ENCODE results near the gene DDX3X. TPM values are rescaled to one million over a fixed set of nuclear protein-coding genes. Genes with fewer than 3 reads are reported as not detected.

DDX3X gene
- total RNA-seq, 1 experiment from 2014 or later = 228 TPM

DNA sequence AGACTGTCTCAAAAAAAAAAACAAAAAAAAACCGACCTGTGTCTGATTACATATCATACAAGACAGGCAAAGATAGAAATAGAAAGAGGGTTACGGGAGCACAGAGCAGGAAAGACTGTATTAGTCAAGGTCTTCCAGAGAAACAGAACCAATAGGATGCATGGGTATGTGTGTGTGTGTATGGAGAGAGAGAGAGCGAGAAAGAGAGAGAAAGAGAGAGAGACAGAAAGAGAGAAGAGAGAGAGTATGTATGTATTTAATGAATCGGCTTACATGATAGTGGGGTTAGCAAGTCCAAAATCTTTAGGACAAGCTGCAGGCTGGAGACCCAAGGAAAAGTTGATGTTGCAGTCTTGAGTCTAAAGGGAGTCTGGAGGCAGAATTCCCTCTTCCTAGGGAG, 7.5 kb upstream of the DDX3X start (continued):
- TF ChIP-seq E2F5 (CRISPR knock-in tag; IDR thresholded peaks at IDR 0.05) (no peak), ZBTB21 (CRISPR knock-in tag; IDR thresholded peaks at IDR 0.05; ENCODE audit: borderline replicate concordance) (no peak), KAT7 (CRISPR knock-in tag; IDR thresholded peaks at IDR 0.05; ENCODE audit: borderline replicate concordance) (no peak)

DNA sequence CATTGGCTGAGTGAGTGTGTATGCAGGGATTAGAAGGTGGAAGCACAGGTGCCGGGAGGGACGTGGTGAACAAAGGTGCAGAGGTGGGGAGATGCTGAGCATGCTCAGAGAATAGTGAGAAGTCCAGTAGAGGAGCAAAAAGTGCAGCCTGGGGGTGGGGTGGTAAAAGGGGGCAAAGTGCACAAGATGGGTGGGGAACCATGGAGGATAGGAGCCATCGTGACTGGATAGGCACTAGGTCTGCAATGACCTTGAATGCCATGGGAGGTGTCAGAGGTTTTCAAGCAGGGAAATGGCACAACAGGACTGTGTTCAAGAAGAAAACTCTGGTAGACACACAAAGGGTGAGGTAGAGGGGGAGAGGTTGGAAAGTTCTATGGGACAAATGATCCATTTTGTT, 6.6 kb upstream of the DDX3X start:
- POLR2A ChIA-PET = no interaction called here
- Mint-ChIP-seq H3K9me3 (no peaks in the 10 kb centered on the region), H3K36me3 (no peaks in the 10 kb centered on the region), H3K27me3 (ENCODE audit: low read depth) (no peaks in the 10 kb centered on the region), H3K4me3 (no peak overlapping the region), H3K27ac (no peak overlapping the region), H3K4me1 (peaks cover 30% of the 10 kb centered on the region)
- no peak for DNase-seq (ENCODE audit: low spot score)
- TF ChIP-seq ELF4 (CRISPR knock-in tag; IDR thresholded peaks at IDR 0.05; ENCODE audit: low read depth) (no peak), TP53 (CRISPR knock-in tag; IDR thresholded peaks at IDR 0.05) (no peak), CBFB (CRISPR knock-in tag; IDR thresholded peaks at IDR 0.05; ENCODE audit: low read depth) (no peak), USF2 (CRISPR knock-in tag; IDR thresholded peaks at IDR 0.05) (no peak), TEAD1 (CRISPR knock-in tag; IDR thresholded peaks at IDR 0.05) (no peak), SOX15 (CRISPR knock-in tag; IDR thresholded peaks at IDR 0.05) (no peak), ZNF423 (CRISPR knock-in tag; IDR thresholded peaks at IDR 0.05) (no peak)
- TF ChIP-seq, protein P1, sequence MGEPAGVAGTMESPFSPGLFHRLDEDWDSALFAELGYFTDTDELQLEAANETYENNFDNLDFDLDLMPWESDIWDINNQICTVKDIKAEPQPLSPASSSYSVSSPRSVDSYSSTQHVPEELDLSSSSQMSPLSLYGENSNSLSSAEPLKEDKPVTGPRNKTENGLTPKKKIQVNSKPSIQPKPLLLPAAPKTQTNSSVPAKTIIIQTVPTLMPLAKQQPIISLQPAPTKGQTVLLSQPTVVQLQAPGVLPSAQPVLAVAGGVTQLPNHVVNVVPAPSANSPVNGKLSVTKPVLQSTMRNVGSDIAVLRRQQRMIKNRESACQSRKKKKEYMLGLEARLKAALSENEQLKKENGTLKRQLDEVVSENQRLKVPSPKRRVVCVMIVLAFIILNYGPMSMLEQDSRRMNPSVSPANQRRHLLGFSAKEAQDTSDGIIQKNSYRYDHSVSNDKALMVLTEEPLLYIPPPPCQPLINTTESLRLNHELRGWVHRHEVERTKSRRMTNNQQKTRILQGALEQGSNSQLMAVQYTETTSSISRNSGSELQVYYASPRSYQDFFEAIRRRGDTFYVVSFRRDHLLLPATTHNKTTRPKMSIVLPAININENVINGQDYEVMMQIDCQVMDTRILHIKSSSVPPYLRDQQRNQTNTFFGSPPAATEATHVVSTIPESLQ (CRISPR knock-in tag; IDR thresholded peaks at IDR 0.05) = no peak
- TF ChIP-seq, protein P2, sequence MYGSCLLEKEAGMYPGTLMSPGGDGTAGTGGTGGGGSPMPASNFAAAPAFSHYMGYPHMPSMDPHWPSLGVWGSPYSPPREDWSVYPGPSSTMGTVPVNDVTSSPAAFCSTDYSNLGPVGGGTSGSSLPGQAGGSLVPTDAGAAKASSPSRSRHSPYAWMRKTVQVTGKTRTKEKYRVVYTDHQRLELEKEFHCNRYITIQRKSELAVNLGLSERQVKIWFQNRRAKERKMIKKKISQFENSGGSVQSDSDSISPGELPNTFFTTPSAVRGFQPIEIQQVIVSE (CRISPR knock-in tag; IDR thresholded peaks at IDR 0.05; ENCODE audit: borderline replicate concordance) = no peak
- TF ChIP-seq, protein P3, sequence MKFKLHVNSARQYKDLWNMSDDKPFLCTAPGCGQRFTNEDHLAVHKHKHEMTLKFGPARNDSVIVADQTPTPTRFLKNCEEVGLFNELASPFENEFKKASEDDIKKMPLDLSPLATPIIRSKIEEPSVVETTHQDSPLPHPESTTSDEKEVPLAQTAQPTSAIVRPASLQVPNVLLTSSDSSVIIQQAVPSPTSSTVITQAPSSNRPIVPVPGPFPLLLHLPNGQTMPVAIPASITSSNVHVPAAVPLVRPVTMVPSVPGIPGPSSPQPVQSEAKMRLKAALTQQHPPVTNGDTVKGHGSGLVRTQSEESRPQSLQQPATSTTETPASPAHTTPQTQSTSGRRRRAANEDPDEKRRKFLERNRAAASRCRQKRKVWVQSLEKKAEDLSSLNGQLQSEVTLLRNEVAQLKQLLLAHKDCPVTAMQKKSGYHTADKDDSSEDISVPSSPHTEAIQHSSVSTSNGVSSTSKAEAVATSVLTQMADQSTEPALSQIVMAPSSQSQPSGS (CRISPR knock-in tag; IDR thresholded peaks at IDR 0.05; ENCODE audit: borderline replicate concordance, low read depth) = no peak
- TF ChIP-seq, protein P4, sequence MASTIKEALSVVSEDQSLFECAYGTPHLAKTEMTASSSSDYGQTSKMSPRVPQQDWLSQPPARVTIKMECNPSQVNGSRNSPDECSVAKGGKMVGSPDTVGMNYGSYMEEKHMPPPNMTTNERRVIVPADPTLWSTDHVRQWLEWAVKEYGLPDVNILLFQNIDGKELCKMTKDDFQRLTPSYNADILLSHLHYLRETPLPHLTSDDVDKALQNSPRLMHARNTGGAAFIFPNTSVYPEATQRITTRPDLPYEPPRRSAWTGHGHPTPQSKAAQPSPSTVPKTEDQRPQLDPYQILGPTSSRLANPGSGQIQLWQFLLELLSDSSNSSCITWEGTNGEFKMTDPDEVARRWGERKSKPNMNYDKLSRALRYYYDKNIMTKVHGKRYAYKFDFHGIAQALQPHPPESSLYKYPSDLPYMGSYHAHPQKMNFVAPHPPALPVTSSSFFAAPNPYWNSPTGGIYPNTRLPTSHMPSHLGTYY (CRISPR knock-in tag; IDR thresholded peaks at IDR 0.05) = no peak
- CTCF ChIA-PET = no interaction called here
- ATAC-seq = no peak

DNA sequence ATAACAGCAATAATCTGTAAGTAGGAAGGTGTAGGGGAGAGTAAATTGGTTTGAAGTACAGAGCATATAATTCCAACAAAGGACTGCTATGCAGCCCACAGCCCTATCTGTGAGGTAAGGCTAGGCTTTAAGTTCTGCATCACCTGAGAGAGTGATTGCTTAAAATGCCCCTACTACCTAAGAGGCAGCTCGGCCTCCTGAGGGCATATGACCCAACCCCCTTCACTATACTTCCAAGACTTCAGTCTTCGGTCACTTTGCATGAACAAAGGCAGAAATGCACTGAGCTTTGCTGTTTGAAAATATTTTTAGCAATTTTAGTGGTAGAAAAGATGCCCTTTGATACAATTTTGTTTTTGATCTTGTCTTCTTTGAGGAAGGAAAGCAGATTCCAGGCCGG, 4.9 kb upstream of the DDX3X start:
- no peaks in the 10 kb centered on the region for H3K36me3 Mint-ChIP-seq
- H3K27ac Mint-ChIP-seq = no peak overlapping the region
- no peak overlapping the region for H3K4me3 Mint-ChIP-seq
- H3K27me3 Mint-ChIP-seq (ENCODE audit: low read depth) = no peaks in the 10 kb centered on the region
- H3K9me3 Mint-ChIP-seq = no peaks in the 10 kb centered on the region
- POLR2A ChIA-PET = no interaction called here
- ATAC-seq (no peak), DNase-seq (ENCODE audit: low spot score) (no peak)
- peaks cover 32% of the 10 kb centered on the region for H3K4me1 Mint-ChIP-seq
- CTCF ChIA-PET = interaction anchor here (1.3 kb wide), 1 partner anchor 36 kb away, joined by 7 read pairs; no protein-coding TSS in a partner anchor
- no peak for TF ChIP-seq CREB1 (CRISPR knock-in tag; IDR thresholded peaks at IDR 0.05)
- no peak for TF ChIP-seq PRRX2 (CRISPR knock-in tag; IDR thresholded peaks at IDR 0.05)
- TF ChIP-seq OVOL2 (CRISPR knock-in tag; IDR thresholded peaks at IDR 0.05; ENCODE audit: borderline replicate concordance) = no peak
- no peak for TF ChIP-seq TEAD1 (CRISPR knock-in tag; IDR thresholded peaks at IDR 0.05)
- TF ChIP-seq NR3C1 (CRISPR knock-in tag; conservative IDR thresholded peaks at IDR 0.05; ENCODE audit: low read depth) = no peak
- no peak for TF ChIP-seq TP53 (CRISPR knock-in tag; IDR thresholded peaks at IDR 0.05)
- TF ChIP-seq CBFB (CRISPR knock-in tag; IDR thresholded peaks at IDR 0.05; ENCODE audit: low read depth) = no peak
- TF ChIP-seq, protein P5, sequence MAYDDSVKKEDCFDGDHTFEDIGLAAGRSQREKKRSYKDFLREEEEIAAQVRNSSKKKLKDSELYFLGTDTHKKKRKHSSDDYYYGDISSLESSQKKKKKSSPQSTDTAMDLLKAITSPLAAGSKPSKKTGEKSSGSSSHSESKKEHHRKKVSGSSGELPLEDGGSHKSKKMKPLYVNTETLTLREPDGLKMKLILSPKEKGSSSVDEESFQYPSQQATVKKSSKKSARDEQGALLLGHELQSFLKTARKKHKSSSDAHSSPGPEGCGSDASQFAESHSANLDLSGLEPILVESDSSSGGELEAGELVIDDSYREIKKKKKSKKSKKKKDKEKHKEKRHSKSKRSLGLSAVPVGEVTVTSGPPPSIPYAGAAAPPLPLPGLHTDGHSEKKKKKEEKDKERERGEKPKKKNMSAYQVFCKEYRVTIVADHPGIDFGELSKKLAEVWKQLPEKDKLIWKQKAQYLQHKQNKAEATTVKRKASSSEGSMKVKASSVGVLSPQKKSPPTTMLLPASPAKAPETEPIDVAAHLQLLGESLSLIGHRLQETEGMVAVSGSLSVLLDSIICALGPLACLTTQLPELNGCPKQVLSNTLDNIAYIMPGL (CRISPR knock-in tag; IDR thresholded peaks at IDR 0.05) = no peak
- no peak for TF ChIP-seq ELF4 (CRISPR knock-in tag; IDR thresholded peaks at IDR 0.05; ENCODE audit: low read depth)
- TF ChIP-seq ETV6 (CRISPR knock-in tag; IDR thresholded peaks at IDR 0.05) = no peak
- no peak for TF ChIP-seq NFYB (CRISPR knock-in tag; conservative IDR thresholded peaks at IDR 0.05; ENCODE audit: low read depth)
- no peak for TF ChIP-seq HMGA2 (CRISPR knock-in tag; IDR thresholded peaks at IDR 0.05)
- TF ChIP-seq ZNF512 (CRISPR knock-in tag; IDR thresholded peaks at IDR 0.05; ENCODE audit: borderline replicate concordance) = no peak
- TF ChIP-seq ZNF416 (CRISPR knock-in tag; IDR thresholded peaks at IDR 0.05) = no peak
